DOHH2 (cell line): Measurements from ENCODE around the gene GDAP1L1.
"Not testable (repeated sequence)": the region's sequence is repeated elsewhere in the genome, so short reads cannot be mapped to it uniquely, and the experiment has no call there.

Experiments used
- H3F3A ChIP-seq: fragments of 200-600 bp; sonication (generic), shearing (Covaris generic); 2 replicates; pipeline ENCODE4 v1.6.0; 2016; ENCODE audit warnings: antibody characterized with exemption, mild to moderate bottlenecking; ENCODE audit not compliant: control insufficient read depth, insufficient read depth
- H3K27ac ChIP-seq: fragments of 200-600 bp; sonication (generic); 2 replicates; pipeline ENCODE4 v1.5.1; 2014; ENCODE audit warnings: low read depth, mild to moderate bottlenecking, low read length, moderate library complexity
- H3K27me3 ChIP-seq: fragments of 200-600 bp; sonication (generic); 2 replicates; pipeline ENCODE4 v1.6.1; 2014; ENCODE audit warnings: mild to moderate bottlenecking, low read length, mixed read lengths; ENCODE audit not compliant: control insufficient read depth
- H3K36me3 ChIP-seq: fragments of 200-600 bp; sonication (generic); 2 replicates; pipeline ENCODE4 v1.6.1; 2014; ENCODE audit warnings: mild to moderate bottlenecking, low read length, moderate library complexity, mixed read lengths; ENCODE audit not compliant: control insufficient read depth
- H3K4me1 ChIP-seq: fragments of 200-600 bp; sonication (generic); 2 replicates; pipeline ENCODE4 v1.6.1; 2014; ENCODE audit warnings: mild to moderate bottlenecking, low read length, mixed read lengths; ENCODE audit not compliant: control insufficient read depth
- H3K4me2 ChIP-seq: fragments of 200-600 bp; sonication (generic); 2 replicates; pipeline ENCODE4 v1.6.0; 2014; ENCODE audit warnings: mild to moderate bottlenecking, low read length, moderate library complexity
- H3K4me3 ChIP-seq: fragments of 200-600 bp; sonication (generic); 2 replicates; pipeline ENCODE4 v1.5.1; 2014; ENCODE audit warnings: mild to moderate bottlenecking, low read length, mixed read lengths
- H3K79me2 ChIP-seq: fragments of 200-600 bp; sonication (generic); 2 replicates; pipeline ENCODE4 v1.6.1; 2014; ENCODE audit warnings: mild to moderate bottlenecking, low read length, mixed read lengths; ENCODE audit not compliant: control insufficient read depth
- H3K9me2 ChIP-seq: fragments of 200-600 bp; sonication (generic); replicated peaks from 2 replicates; pipeline ENCODE4 v1.6.1; 2014; ENCODE audit warnings: mild to moderate bottlenecking, low read length, mixed read lengths; ENCODE audit not compliant: control insufficient read depth
- H3K9me3 ChIP-seq: fragments of 200-600 bp; sonication (generic); 2 replicates; pipeline ENCODE4 v1.6.1; 2014; ENCODE audit warnings: antibody characterized with exemption, low read length, mixed read lengths; ENCODE audit not compliant: control insufficient read depth, insufficient read depth
- H4K20me1 ChIP-seq: fragments of 200-600 bp; sonication (generic); 2 replicates; pipeline ENCODE4 v1.6.0; 2014; ENCODE audit warnings: low read depth, mild to moderate bottlenecking, antibody characterized with exemption, low read length, moderate library complexity; ENCODE audit not compliant: control insufficient read depth, insufficient read depth
- CTCF ChIP-seq: fragments of 200-600 bp; sonication (generic); IDR thresholded peaks from one replicate; pipeline ENCODE4 v1.5.1; 2014; ENCODE audit warnings: antibody characterized with exemption, mild to moderate bottlenecking, low read depth, low read length; ENCODE audit not compliant: poor library complexity, severe bottlenecking
- EZH2phosphoT487 ChIP-seq: fragments of 200-600 bp; sonication (generic); IDR thresholded peaks from 2 replicates; pipeline ENCODE4 v1.6.1; 2017; ENCODE audit warnings: borderline replicate concordance, mild to moderate bottlenecking, antibody characterized with exemption, low read length, moderate library complexity, mixed read lengths

Gene GDAP1L1

GRCh38 chr20:44235702-44236101 is 11.4 kb upstream of the GDAP1L1 start:
- no peaks in the 10 kb centered on the region for H3K4me1 ChIP-seq
- H3K27ac ChIP-seq: no peak overlapping the region
- H3K27me3 ChIP-seq: no peaks in the 10 kb centered on the region
- H3F3A ChIP-seq: no peaks in the 10 kb centered on the region
- no peaks in the 10 kb centered on the region for H3K9me3 ChIP-seq
- no peaks in the 10 kb centered on the region for H3K36me3 ChIP-seq
- H3K79me2 ChIP-seq: no peaks in the 10 kb centered on the region
- H3K4me2 ChIP-seq: no peak overlapping the region
- TF ChIP-seq CTCF (no peak), EZH2phosphoT487 (no peak)
- H3K9me2 ChIP-seq: no peaks in the 10 kb centered on the region
- H3K4me3 ChIP-seq: no peak overlapping the region
- no peaks in the 10 kb centered on the region for H4K20me1 ChIP-seq

GRCh38 chr20:44236840-44237239 is 10.3 kb upstream of the GDAP1L1 start:
- not testable (repeated sequence) for H3K9me2 ChIP-seq, H4K20me1 ChIP-seq, H3K27ac ChIP-seq, H3K27me3 ChIP-seq, H3K36me3 ChIP-seq, H3K9me3 ChIP-seq, H3F3A ChIP-seq, H3K4me2 ChIP-seq, H3K4me3 ChIP-seq, H3K79me2 ChIP-seq, H3K4me1 ChIP-seq

DNA sequence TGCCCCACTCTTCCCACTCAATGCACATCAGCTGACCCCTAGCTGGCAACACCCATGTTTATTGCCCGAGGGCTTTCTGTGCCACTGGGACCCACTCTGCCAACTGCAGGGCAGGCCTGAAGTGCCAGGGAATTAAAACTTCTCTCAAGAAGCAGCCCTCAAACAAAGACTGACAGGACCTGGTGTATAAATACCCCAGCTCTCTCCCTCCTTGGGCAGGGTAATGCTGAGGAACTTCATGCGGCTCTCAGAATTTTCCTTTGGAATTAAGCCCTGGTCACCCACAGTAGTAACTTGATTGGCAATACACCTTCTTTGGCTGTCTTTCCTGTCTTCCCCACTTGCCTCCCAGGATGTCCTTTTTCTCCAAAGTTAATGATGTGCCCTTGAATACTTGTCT is 5.3 kb upstream of the GDAP1L1 start:
- Histone ChIP-seq H3K9me3 (no peaks in the 10 kb centered on the region), H4K20me1 (no peaks in the 10 kb centered on the region), H3K27ac (no peak overlapping the region), H3K9me2 (no peaks in the 10 kb centered on the region), H3K4me3 (no peak overlapping the region), H3F3A (no peaks in the 10 kb centered on the region), H3K4me1 (no peaks in the 10 kb centered on the region), H3K4me2 (no peak overlapping the region), H3K79me2 (no peaks in the 10 kb centered on the region), H3K36me3 (no peaks in the 10 kb centered on the region), H3K27me3 (no peaks in the 10 kb centered on the region)
- TF ChIP-seq CTCF (no peak), EZH2phosphoT487 (no peak)

DNA sequence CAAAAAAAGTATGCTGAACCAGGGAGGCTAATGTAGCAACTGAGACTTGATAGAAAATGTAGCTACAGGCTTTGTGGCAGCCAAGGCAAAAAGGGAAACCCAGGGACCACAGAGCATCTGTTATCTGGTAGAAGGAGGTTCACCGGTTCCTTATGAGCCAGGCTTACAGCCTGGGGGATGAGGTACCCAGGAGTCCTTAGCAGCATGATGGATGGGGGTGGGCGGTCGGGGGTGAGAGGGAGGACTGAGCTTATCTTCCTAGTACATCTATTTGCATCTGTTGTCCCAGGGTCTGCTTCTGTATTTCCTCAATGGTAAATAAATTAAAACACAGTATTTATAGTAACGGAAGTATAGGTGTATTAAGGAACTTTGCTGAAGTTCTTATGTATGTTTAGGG is 1.1 kb upstream of the GDAP1L1 start:
- Histone ChIP-seq H3K4me2 (no peak overlapping the region), H3K79me2 (no peaks in the 10 kb centered on the region), H3K9me3 (no peaks in the 10 kb centered on the region), H3K9me2 (no peaks in the 10 kb centered on the region), H3K4me3 (no peak overlapping the region), H3K36me3 (no peaks in the 10 kb centered on the region), H3K27me3 (no peaks in the 10 kb centered on the region), H3F3A (no peaks in the 10 kb centered on the region), H3K27ac (no peak overlapping the region), H3K4me1 (no peaks in the 10 kb centered on the region), H4K20me1 (no peaks in the 10 kb centered on the region)
- TF ChIP-seq EZH2phosphoT487 (no peak), CTCF (no peak)
